Mesothelial cell of epicardium (in vitro differentiated cells): ENCODE results near the gene ABCA9. TPM values are rescaled to one million over a fixed set of nuclear protein-coding genes. Genes with fewer than 3 reads are reported as not detected.
"Not testable (repeated sequence)": the region's sequence is repeated elsewhere in the genome, so short reads cannot be mapped to it uniquely, and the experiment has no call there.

ENCODE experiments used
- DNase-seq, 2 experiments: peaks; one replicate each; pipeline ENCODE4 v3.0.0; 2021; ENCODE audit warnings: low spot score in 2 of 2; ENCODE audit not compliant: unreplicated experiment in 2 of 2
- H3K27ac Mint-ChIP-seq: 2 replicates; pipeline ENCODE4 v1.8.0; 2021; ENCODE audit warnings: mixed read lengths
- H3K27me3 Mint-ChIP-seq: 2 replicates; pipeline ENCODE4 v1.8.0; 2021; ENCODE audit warnings: low read depth, mixed read lengths
- H3K36me3 Mint-ChIP-seq: 2 replicates; pipeline ENCODE4 v1.8.0; 2021; ENCODE audit warnings: mixed read lengths
- H3K4me1 Mint-ChIP-seq: 2 replicates; pipeline ENCODE4 v1.8.0; 2021; ENCODE audit warnings: mixed read lengths
- H3K4me3 Mint-ChIP-seq: 2 replicates; pipeline ENCODE4 v1.8.0; 2021; ENCODE audit warnings: mild to moderate bottlenecking, moderate library complexity, mixed read lengths
- H3K9me3 Mint-ChIP-seq: 2 replicates; pipeline ENCODE4 v1.8.0; 2021; ENCODE audit warnings: mixed read lengths
- total RNA-seq: library from RNA; stranded (reverse); gene quantifications from 3 replicates; pipeline ENCODE4 v1.2.1, GENCODE V29; 2021
- TF ChIP-seq, protein P1 (sequence below): fragments of 200-600 bp; sonication (generic); IDR thresholded peaks from one replicate; pipeline ENCODE4 v1.5.0; 2021; ENCODE audit warnings: antibody characterized with exemption; ENCODE audit not compliant: unreplicated experiment

The ABCA9 gene
- total RNA-seq, 1 donor from 2014 or later = 1.5 TPM

DNA sequence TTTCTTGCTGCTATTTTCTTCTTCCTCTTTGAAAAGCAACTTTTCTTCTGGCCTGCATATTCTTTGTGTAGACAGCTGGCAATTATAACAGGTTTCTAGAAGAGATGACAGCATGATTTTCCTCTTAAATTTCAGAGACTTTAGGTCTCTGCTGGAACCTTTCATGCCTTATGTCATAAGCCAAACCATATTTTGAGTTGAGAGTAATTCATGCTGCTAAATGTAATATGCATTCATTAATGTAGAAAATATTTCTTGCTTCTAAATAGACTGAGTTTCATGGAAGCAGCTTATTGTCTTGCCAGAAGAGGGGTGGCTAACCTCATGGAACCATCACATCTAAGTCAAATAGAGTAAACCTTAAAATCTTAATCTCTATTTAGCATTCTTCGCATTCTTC, 25.9 kb upstream of the ABCA9 start:
- TF ChIP-seq, protein P1, sequence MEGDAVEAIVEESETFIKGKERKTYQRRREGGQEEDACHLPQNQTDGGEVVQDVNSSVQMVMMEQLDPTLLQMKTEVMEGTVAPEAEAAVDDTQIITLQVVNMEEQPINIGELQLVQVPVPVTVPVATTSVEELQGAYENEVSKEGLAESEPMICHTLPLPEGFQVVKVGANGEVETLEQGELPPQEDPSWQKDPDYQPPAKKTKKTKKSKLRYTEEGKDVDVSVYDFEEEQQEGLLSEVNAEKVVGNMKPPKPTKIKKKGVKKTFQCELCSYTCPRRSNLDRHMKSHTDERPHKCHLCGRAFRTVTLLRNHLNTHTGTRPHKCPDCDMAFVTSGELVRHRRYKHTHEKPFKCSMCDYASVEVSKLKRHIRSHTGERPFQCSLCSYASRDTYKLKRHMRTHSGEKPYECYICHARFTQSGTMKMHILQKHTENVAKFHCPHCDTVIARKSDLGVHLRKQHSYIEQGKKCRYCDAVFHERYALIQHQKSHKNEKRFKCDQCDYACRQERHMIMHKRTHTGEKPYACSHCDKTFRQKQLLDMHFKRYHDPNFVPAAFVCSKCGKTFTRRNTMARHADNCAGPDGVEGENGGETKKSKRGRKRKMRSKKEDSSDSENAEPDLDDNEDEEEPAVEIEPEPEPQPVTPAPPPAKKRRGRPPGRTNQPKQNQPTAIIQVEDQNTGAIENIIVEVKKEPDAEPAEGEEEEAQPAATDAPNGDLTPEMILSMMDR = no peak
- Mint-ChIP-seq H3K4me3 (no peak overlapping the region), H3K27ac (no peak overlapping the region), H3K4me1 (no peaks in the 10 kb centered on the region), H3K36me3 (no peaks in the 10 kb centered on the region), H3K9me3 (peaks cover 18% of the 10 kb centered on the region), H3K27me3 (peaks cover 24% of the 10 kb centered on the region)
- DNase-seq = no peak

DNA sequence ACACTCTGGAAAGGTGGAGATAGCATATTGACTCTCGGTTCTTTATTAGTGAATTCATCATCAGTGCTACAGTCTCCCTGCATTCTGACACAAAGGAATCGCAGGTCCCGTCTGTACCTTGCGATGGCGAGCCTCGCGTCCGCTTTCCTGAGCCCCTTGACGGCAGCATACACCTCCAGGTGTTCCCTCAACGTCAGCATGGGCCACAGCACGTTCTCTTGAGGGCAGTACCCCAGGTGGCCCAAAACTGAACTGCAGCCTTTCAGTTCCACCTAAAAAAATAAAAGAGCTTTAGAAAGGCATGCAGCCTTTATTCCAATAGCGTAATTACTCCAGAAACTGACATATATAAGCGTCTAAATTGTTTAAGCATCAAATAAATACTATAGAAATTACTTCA, 24.2 kb upstream of the ABCA9 start:
- TF ChIP-seq, protein P1 = peak; percentile 79
- Mint-ChIP-seq H3K4me1 (no peaks in the 10 kb centered on the region), H3K4me3 (no peak overlapping the region), H3K27ac (no peak overlapping the region), H3K36me3 (no peaks in the 10 kb centered on the region), H3K9me3 (peaks cover 18% of the 10 kb centered on the region), H3K27me3 (peaks cover 24% of the 10 kb centered on the region)
- DNase-seq = no peak

DNA sequence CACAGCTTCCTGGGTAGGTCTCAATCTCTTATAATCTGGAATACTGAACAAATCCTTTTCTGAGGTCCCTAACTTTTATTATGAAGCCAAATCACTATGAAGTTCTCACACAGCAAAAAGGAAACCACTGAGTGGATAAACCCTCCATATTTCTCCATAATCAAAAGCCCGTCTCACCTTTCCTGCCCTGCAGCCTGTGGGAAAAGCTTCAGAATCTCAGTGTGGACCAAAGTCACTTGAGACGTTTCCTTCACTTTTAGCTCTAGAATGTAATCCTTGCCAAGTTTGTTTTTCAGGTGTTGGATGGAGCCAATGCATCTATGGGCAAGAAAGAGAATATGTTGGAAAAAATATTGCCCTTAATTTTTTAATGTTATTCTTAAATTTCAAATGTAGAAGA, 22.0 kb upstream of the ABCA9 start:
- Mint-ChIP-seq H3K9me3 (peaks cover 12% of the 10 kb centered on the region), H3K36me3 (no peaks in the 10 kb centered on the region), H3K4me3 (no peak overlapping the region), H3K27ac (no peak overlapping the region), H3K27me3 (peaks cover 23% of the 10 kb centered on the region), H3K4me1 (no peaks in the 10 kb centered on the region)
- TF ChIP-seq, protein P1 = no peak
- no peak for DNase-seq

DNA sequence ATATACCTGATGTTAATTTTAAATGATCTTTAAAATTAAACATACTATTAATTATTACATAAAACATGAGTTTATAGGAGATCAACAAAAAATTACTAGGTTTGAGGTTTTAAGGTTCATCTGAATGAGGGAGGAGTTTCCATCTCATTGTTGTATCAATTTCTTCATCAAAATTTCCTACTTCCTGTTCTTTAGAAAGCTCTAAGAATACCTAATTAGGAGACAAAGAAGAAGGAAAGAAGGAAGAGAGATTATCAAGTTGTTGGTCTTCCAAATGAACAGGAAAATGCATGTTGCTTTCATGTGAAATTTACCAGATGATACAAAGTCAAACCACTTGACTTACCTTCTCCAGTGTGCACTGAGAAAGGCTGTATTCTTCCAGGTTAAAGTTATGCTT, 18.1 kb upstream of the ABCA9 start:
- TF ChIP-seq, protein P1 = no peak
- Mint-ChIP-seq H3K4me3 (no peak overlapping the region), H3K36me3 (no peaks in the 10 kb centered on the region), H3K27ac (no peak overlapping the region), H3K9me3 (peaks cover 25% of the 10 kb centered on the region), H3K27me3 (peaks cover 13% of the 10 kb centered on the region), H3K4me1 (no peaks in the 10 kb centered on the region)
- DNase-seq = no peak

DNA sequence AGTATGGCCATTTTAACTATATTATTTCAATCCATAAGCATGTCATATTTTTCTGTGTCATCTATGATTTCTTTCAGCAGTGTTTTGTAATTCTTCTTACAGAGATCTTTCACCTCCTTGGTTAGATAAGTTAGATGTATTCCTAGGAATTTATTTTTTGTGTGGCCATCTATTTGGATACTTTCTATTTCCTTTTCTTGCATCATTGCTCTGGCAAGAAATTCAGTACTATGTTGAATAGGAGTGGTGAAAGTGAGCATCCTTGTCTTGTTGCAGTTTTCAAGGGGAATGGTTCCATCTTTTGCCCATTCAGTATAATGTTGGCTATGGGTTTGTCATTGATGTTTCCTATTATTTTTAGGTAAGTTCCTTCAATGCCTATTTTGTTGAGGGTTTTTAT, 15.1 kb upstream of the ABCA9 start:
- Mint-ChIP-seq H3K27ac (no peak overlapping the region), H3K4me3 (no peak overlapping the region), H3K4me1 (no peaks in the 10 kb centered on the region), H3K27me3 (peaks cover 14% of the 10 kb centered on the region), H3K9me3 (peaks cover 21% of the 10 kb centered on the region), H3K36me3 (no peaks in the 10 kb centered on the region)
- DNase-seq = no peak
- TF ChIP-seq, protein P1 = no peak

DNA sequence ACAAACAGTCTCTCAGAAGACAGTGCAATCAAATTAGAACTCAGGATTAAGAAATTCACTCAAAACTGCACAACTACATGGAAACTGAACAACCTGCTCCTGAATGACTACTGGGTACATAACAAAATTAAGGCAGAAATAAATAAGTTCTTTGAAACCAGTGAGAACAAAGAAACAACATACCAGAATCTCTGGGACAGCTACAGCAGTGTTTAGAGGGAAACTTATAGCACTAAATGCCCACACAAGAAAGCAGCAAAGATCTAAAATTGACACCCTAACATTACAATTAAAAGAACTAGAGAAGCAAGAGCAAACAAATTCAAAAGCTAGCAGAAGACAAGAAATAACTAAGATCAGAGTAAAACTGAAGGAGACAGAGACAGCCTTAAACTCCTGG, 12.7 kb upstream of the ABCA9 start:
- H3K9me3 Mint-ChIP-seq = peaks cover 21% of the 10 kb centered on the region
- not testable (repeated sequence) for H3K4me3 Mint-ChIP-seq, H3K27ac Mint-ChIP-seq, DNase-seq, H3K36me3 Mint-ChIP-seq, H3K4me1 Mint-ChIP-seq
- H3K27me3 Mint-ChIP-seq = peaks cover 14% of the 10 kb centered on the region

DNA sequence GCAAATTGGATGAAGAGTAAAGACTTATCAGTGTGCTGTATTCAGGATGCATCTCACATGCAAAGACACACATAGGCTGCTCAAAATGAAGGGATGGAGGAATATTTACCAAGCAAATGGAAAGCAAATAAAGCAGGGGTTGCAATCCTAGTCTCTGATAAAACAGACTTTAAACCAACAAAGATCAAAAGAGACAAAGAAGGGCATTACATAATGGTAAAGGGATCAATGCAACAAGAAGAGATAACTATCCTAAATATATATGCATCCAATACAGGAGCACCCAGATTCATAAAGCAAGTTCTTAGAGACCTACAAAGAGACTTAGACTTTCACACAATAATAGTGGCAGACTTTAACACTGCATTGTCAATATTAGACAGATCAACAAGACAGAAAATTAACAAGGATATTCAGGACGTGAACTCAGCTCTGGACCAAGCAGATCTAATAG, 12.1 kb upstream of the ABCA9 start:
- H3K4me3 Mint-ChIP-seq, H3K36me3 Mint-ChIP-seq, DNase-seq, H3K27ac Mint-ChIP-seq, H3K4me1 Mint-ChIP-seq: not testable (repeated sequence)
- peaks cover 14% of the 10 kb centered on the region for H3K27me3 Mint-ChIP-seq
- H3K9me3 Mint-ChIP-seq = peaks cover 21% of the 10 kb centered on the region

DNA sequence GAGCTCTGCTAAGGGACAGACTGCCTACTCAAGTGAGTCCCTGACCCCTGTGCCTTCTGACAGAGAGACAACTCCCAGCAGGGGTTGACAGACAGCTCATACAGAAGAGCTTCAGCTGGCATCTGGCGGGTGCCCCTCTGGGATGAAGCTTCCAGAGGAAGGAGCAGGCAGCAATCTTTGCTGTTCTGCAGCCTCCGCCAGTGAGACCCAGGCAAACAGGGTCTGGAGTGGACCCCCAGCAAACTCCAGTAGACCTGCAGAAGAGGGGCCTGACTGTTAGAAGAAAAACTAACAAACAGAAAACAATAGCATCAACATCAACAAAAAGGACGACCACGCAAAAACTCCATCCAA, 10.5 kb upstream of the ABCA9 start:
- H3K4me3 Mint-ChIP-seq, H3K36me3 Mint-ChIP-seq, H3K4me1 Mint-ChIP-seq, H3K27ac Mint-ChIP-seq, DNase-seq: not testable (repeated sequence)
- Mint-ChIP-seq H3K9me3 (peaks cover 15% of the 10 kb centered on the region), H3K27me3 (peaks cover 12% of the 10 kb centered on the region)

DNA sequence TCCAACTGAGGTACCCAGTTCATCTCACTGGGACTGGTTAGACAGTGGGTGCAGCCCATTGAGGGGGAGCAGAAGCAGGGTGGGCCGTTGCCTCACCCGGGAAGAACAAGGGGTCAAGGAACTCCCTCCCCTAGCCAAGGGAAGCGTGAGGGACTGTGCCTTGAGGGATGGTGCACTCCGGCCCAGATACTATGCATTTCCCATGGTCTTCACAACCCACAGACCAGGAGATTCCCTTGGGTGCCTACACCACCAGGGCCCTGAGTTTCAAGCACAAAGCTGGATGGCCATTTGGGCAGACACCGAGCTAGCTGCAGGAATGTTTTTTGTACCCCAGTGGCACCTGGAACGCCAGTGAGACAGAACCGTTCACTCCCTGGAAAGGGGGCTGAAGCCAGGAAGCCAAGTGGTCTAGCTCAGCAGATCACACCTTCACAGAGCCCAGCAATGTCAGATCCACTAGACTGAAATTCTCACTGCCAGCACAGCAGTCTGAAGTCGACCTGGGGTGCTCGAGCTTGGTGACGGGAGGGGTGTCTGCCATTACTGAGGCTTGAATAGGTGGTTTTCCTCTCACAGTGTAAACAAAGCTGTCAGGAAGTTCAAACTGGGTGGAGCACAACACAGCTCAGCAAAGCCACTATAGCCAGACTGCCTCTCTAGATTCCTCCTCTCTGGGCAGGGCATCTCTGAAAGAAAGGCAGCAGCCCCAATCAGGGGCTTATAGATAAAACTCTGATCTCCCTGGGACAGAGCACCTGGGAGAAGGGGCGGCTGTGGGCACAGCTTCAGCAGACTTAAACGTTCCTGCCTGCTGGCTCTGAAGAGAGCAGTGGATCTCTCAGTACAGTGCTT, 9.9 kb upstream of the ABCA9 start:
- DNase-seq = not testable (repeated sequence)
- H3K27me3 Mint-ChIP-seq = peaks cover 13% of the 10 kb centered on the region

More for the DNA sequence above, 9.9 kb upstream of the ABCA9 start:
- not testable (repeated sequence) for H3K4me1 Mint-ChIP-seq, H3K4me3 Mint-ChIP-seq, H3K27ac Mint-ChIP-seq, H3K36me3 Mint-ChIP-seq
- peaks cover 15% of the 10 kb centered on the region for H3K9me3 Mint-ChIP-seq
